Effector memory CD4-positive, alpha-beta T cell (primary cell): Measurements from ENCODE around the gene CALHM4.

Experiments used
- DNase-seq, 3 donors: peaks; one replicate each; pipeline ENCODE4 v3.0.0-alpha.2; 2020
- H3K27ac ChIP-seq: 2 replicates; pipeline ENCODE4 v1.7.0; 2013; ENCODE audit warnings: mild to moderate bottlenecking, low read length, moderate library complexity; ENCODE audit not compliant: insufficient read depth, poor library complexity, severe bottlenecking
- H3K27me3 ChIP-seq: replicated peaks from 2 replicates; pipeline ENCODE4 v1.7.0; 2013; ENCODE audit warnings: mild to moderate bottlenecking, low read length; ENCODE audit not compliant: insufficient read depth, control insufficient read depth, poor library complexity, severe bottlenecking
- H3K36me3 ChIP-seq: 2 replicates; pipeline ENCODE4 v1.7.0; 2013; ENCODE audit warnings: mild to moderate bottlenecking, low read length, moderate library complexity; ENCODE audit not compliant: control insufficient read depth, insufficient read depth
- H3K4me1 ChIP-seq: 2 replicates; pipeline ENCODE4 v1.7.0; 2013; ENCODE audit warnings: low read length, mild to moderate bottlenecking; ENCODE audit not compliant: control insufficient read depth, insufficient read depth, poor library complexity, severe bottlenecking
- H3K4me3 ChIP-seq: 2 replicates; pipeline ENCODE4 v1.7.0; 2013; ENCODE audit warnings: low read length, low read depth, mild to moderate bottlenecking; ENCODE audit not compliant: insufficient read depth, poor library complexity, severe bottlenecking
- H3K9me3 ChIP-seq: 2 replicates; pipeline ENCODE4 v1.7.0; 2013; ENCODE audit warnings: mild to moderate bottlenecking, low read length, moderate library complexity; ENCODE audit not compliant: control insufficient read depth

The CALHM4 gene

DNA sequence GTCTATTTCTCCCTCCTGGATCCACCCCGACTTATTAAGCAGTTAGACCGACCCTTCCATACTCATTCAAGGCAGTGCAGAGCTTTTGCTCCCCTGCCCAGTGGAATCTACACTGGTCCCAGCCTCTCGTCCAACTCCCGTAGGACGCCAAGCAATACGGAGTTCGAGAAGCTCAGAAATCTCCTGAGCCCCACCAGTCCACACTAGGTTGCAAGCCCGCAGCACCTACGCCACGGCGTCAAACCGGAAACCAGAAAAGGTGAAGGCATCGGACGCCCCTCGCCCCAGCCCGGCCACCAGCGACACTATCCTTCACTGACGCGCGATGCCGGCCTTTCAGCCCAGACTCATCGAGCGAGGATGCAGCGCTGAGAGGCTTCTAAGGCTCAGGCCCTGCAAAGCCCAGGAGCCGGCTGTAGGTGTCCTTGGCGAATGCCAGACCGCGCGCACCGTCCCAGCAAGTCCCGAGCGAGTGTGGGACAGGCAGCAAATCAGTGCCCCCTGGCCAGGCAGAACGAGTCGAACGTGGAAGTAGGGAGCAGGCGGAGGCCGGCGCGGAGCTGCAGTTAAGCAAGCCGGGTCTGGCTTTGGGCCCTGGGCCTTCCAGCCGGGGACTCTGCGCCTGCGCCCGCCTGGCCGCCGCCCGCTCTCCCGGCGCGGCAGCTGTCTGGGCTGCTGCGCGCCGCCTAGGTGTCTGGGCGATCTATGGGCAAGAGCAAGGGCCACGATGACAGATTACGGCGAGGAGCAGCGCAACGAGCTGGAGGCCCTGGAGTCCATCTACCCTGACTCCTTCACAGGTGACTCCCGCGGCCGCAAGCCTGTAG, 17.5 kb downstream of the CALHM4 start, which contains the start of gene RWDD1:
Gene RWDD1 (plus strand): TSS at position 649 of the 827 bp plus-strand sequence. CDS start 79 bp downstream, at position 728.
- H3K9me3 ChIP-seq: no peaks in the 10 kb centered on the region
- no peaks in the 10 kb centered on the region for H3K4me1 ChIP-seq
- DNase-seq: peak; percentile 96 to 99 (median 98)
- H3K36me3 ChIP-seq: peaks cover 6% of the 10 kb centered on the region
- H3K27ac ChIP-seq: peak within 1 kb of the TSS; percentile 97
- no peaks in the 10 kb centered on the region for H3K27me3 ChIP-seq
- H3K4me3 ChIP-seq: peak within 1 kb of the TSS; percentile 71

DNA sequence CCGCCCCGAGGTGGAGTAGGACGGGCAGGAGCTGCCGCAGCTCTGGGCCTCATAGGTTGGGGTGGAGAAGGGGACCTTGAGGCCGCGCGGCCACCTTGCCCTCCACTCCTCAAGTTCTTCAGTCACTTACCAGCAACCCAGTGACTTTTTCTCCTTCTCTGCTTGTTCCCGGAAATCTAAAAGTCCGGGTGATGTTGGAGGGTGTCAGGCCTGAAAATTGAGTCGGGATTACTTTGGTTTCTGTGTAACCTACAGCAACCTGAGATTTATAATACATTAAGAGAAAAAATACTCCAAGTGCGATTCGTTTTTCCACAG, 18.1 kb downstream of the CALHM4 start:
- H3K36me3 ChIP-seq: peaks cover 11% of the 10 kb centered on the region
- no peaks in the 10 kb centered on the region for H3K9me3 ChIP-seq
- peak overlapping the region; percentile 71 for H3K4me3 ChIP-seq
- no peaks in the 10 kb centered on the region for H3K4me1 ChIP-seq
- no peak for DNase-seq
- H3K27me3 ChIP-seq: no peaks in the 10 kb centered on the region
- peak overlapping the region; percentile 97 for H3K27ac ChIP-seq

- no peak for DNase-seq
- Histone ChIP-seq H3K4me1 (no peaks in the 10 kb centered on the region), H3K9me3 (no peaks in the 10 kb centered on the region), H3K27me3 (no peaks in the 10 kb centered on the region), H3K4me3 (peak overlapping the region; percentile 71), H3K27ac (peak overlapping the region; percentile 97), H3K36me3 (peaks cover 11% of the 10 kb centered on the region)
Observed at GRCh38 chr6:116572162-116572561, 18.6 kb downstream of the CALHM4 start.

DNA sequence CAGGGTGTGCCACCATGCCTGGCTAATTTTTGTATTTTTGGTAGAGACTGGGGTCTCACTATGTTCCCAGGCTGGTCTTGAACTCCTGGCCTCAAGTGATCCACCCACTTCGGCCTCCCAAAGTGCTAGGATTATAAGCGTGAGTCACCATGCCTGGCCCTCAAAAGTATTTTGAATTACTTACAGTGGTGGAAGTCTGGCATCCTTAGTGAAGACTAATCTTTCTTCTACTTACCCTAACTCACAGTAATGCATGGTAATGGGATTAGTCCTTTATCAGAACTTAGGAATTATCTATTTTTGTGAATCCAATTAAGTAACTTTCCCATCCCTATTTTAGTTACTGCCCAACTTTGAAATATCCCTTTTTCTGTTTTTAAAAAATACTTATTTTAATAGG, 21.7 kb downstream of the CALHM4 start:
- no peaks in the 10 kb centered on the region for H3K27me3 ChIP-seq
- H3K27ac ChIP-seq: no peak overlapping the region
- no peak for DNase-seq
- no peaks in the 10 kb centered on the region for H3K4me1 ChIP-seq
- peaks cover 11% of the 10 kb centered on the region for H3K36me3 ChIP-seq
- H3K9me3 ChIP-seq: no peaks in the 10 kb centered on the region
- H3K4me3 ChIP-seq: no peak overlapping the region

DNA sequence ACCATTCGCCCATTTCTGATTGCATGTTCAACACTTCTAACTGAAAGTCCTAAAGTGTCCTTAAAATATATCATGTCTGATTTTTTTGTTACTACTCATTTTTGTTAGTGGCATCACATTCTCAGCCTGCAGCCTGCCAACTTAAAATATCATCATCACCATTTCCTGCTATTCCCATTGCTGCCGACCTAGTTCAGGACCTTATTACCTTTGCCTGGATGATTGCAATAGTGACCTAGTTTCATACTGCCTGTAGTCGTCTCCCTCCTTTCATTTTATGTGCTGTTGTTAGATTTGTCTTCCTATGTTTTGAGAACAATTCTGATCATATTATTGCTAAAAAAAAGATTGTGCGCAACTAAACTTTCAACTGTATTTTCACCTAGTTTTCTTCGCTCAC, 23.9 kb downstream of the CALHM4 start:
- H3K27ac ChIP-seq: no peak overlapping the region
- no peaks in the 10 kb centered on the region for H3K9me3 ChIP-seq
- no peak overlapping the region for H3K4me3 ChIP-seq
- peaks cover 11% of the 10 kb centered on the region for H3K36me3 ChIP-seq
- H3K4me1 ChIP-seq: no peaks in the 10 kb centered on the region
- no peak for DNase-seq
- H3K27me3 ChIP-seq: no peaks in the 10 kb centered on the region

DNA sequence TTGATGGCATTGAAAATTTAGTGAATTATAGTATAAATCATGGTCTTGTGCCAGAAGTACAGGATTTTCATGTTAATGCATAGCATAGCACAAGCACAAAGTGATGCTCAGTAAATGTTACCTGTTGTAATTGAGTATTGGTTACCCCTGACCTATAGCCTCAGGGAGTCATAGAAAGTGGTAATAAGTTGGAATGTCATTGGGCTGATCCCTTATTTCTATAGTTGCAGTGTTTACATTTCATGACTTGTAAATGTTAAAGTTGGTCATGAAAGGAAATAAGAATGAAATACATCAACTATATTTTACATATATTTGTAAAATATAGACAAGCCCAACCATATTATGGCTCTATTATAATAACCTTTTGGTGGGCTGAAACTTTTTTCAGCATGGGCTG, 24.8 kb downstream of the CALHM4 start:
- H3K4me1 ChIP-seq: no peaks in the 10 kb centered on the region
- no peaks in the 10 kb centered on the region for H3K9me3 ChIP-seq
- DNase-seq: no peak
- no peaks in the 10 kb centered on the region for H3K27me3 ChIP-seq
- H3K27ac ChIP-seq: no peak overlapping the region
- H3K36me3 ChIP-seq: peaks cover 11% of the 10 kb centered on the region
- H3K4me3 ChIP-seq: no peak overlapping the region

GRCh38 chr6:116579143-116579542, 25.6 kb downstream of the CALHM4 start:
- no peaks in the 10 kb centered on the region for H3K27me3 ChIP-seq
- no peak overlapping the region for H3K27ac ChIP-seq
- H3K4me3 ChIP-seq: no peak overlapping the region
- no peaks in the 10 kb centered on the region for H3K4me1 ChIP-seq
- no peaks in the 10 kb centered on the region for H3K9me3 ChIP-seq
- DNase-seq: no peak
- peaks cover 19% of the 10 kb centered on the region for H3K36me3 ChIP-seq

- no peaks in the 10 kb centered on the region for H3K27me3 ChIP-seq
- peaks cover 29% of the 10 kb centered on the region for H3K36me3 ChIP-seq
- no peak for DNase-seq
- no peak overlapping the region for H3K27ac ChIP-seq
- H3K4me1 ChIP-seq: no peaks in the 10 kb centered on the region
- no peak overlapping the region for H3K4me3 ChIP-seq
- no peaks in the 10 kb centered on the region for H3K9me3 ChIP-seq
Observed at GRCh38 chr6:116580198-116580597, 26.6 kb downstream of the CALHM4 start.

GRCh38 chr6:116586276-116586675, 32.7 kb downstream of the CALHM4 start:
- H3K9me3 ChIP-seq: no peaks in the 10 kb centered on the region
- H3K4me1 ChIP-seq: no peaks in the 10 kb centered on the region
- peaks cover 50% of the 10 kb centered on the region for H3K36me3 ChIP-seq
- DNase-seq: no peak
- no peaks in the 10 kb centered on the region for H3K27me3 ChIP-seq
- no peak overlapping the region for H3K4me3 ChIP-seq
- no peak overlapping the region for H3K27ac ChIP-seq

DNA sequence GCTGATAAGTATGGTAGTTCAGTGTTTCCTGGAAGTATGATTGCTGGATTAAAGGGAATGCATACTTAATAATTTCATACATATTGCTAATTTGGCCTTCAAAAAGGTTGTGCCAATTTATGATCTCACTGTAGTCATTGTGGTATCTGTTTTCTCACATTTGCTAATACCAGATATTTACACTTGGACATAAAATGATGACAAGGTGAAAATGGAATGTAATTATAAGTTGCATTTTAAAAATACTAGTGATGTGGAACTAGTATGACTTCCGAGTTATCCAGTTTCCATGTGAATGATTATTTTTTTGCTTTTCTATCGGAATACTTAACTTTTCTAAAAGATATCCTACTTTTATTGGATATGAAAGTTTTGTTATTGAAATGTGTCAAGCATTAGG, 33.2 kb downstream of the CALHM4 start:
- H3K9me3 ChIP-seq: no peaks in the 10 kb centered on the region
- H3K4me3 ChIP-seq: no peak overlapping the region
- peaks cover 55% of the 10 kb centered on the region for H3K36me3 ChIP-seq
- H3K27ac ChIP-seq: no peak overlapping the region
- DNase-seq: no peak
- no peaks in the 10 kb centered on the region for H3K27me3 ChIP-seq
- H3K4me1 ChIP-seq: no peaks in the 10 kb centered on the region
